HepG2 (cell line): Measurements from ENCODE around the gene ZNF23. TPM values are rescaled to one million over a fixed set of nuclear protein-coding genes. Genes with fewer than 3 reads are reported as not detected.

Experiments
- AFF4 ChIP-seq: sonication (generic); formaldehyde crosslinking; IDR thresholded peaks from 2 replicates; pipeline ENCODE4 v1.4.0; 2020; ENCODE audit warnings: missing genetic modification reagents
- ARNT2 ChIP-seq: sonication (generic); formaldehyde crosslinking; IDR thresholded peaks from 2 replicates; pipeline ENCODE4 v1.8.0; 2022; ENCODE audit warnings: mild to moderate bottlenecking, low read depth, missing genetic modification reagents, moderate library complexity
- ATF1 ChIP-seq: IDR thresholded peaks from 2 replicates; pipeline ENCODE4 v1.6.1; 2016; ENCODE audit warnings: mild to moderate bottlenecking, control low read depth
- CBFB ChIP-seq: sonication (generic); formaldehyde crosslinking; IDR thresholded peaks from 2 replicates; pipeline ENCODE4 v1.4.0; 2020; ENCODE audit warnings: missing genetic modification reagents
- GRHL1 ChIP-seq: sonication (generic); formaldehyde crosslinking; conservative IDR thresholded peaks from 2 replicates; pipeline ENCODE4 v1.8.0; 2022; ENCODE audit warnings: missing genetic modification reagents
- HIVEP1 ChIP-seq: sonication (generic); formaldehyde crosslinking; IDR thresholded peaks from 2 replicates; pipeline ENCODE4 v1.4.0; 2020; ENCODE audit warnings: mild to moderate bottlenecking, missing genetic modification reagents
- HNRNPH1 ChIP-seq: fragments of 200-400 bp; formaldehyde crosslinking; optimal IDR thresholded peaks from 2 replicates; pipeline ENCODE3; 2017; ENCODE audit warnings: mild to moderate bottlenecking, low read depth, low read length
- IKZF4 ChIP-seq: sonication (generic); formaldehyde crosslinking; IDR thresholded peaks from 2 replicates; pipeline ENCODE4 v1.5.1; 2020; ENCODE audit warnings: borderline replicate concordance, mild to moderate bottlenecking, low read depth, missing genetic modification reagents; ENCODE audit errors: not compliant biosample characterization
- KLF11 ChIP-seq: IDR thresholded peaks from 2 replicates; pipeline ENCODE4 v1.6.1; 2016; ENCODE audit warnings: missing compliant biosample characterization
- KLF12 ChIP-seq: sonication (generic); formaldehyde crosslinking; IDR thresholded peaks from 2 replicates; pipeline ENCODE4 v1.4.0; 2020; ENCODE audit warnings: missing genetic modification reagents, borderline replicate concordance
- MAFF ChIP-seq: IDR thresholded peaks from 2 replicates; pipeline ENCODE4 v1.6.1; 2011; ENCODE audit warnings: low read depth, low read length, improper control_type of control experiment
- MEIS2 ChIP-seq: sonication (generic); formaldehyde crosslinking; IDR thresholded peaks from 2 replicates; pipeline ENCODE4 v1.9.0; 2021; ENCODE audit warnings: mild to moderate bottlenecking, missing genetic modification reagents
- NFATC3 ChIP-seq: sonication (generic); formaldehyde crosslinking; IDR thresholded peaks from 2 replicates; pipeline ENCODE4 v1.5.1; 2020; ENCODE audit warnings: mild to moderate bottlenecking, missing genetic modification reagents
- PAWR ChIP-seq: sonication (generic); formaldehyde crosslinking; IDR thresholded peaks from 2 replicates; pipeline ENCODE4 v1.4.0; 2020; ENCODE audit warnings: missing genetic modification reagents, mild to moderate bottlenecking, borderline replicate concordance
- PTBP1 ChIP-seq: fragments of 200-400 bp; formaldehyde crosslinking; IDR thresholded peaks from 2 replicates; pipeline ENCODE4 v1.6.1; 2018; ENCODE audit warnings: low read length, low read depth; ENCODE audit not compliant: poor library complexity, severe bottlenecking
- RAD51 ChIP-seq: fragments of 450-650 bp; IDR thresholded peaks from 2 replicates; pipeline ENCODE4 v1.6.1; 2016; ENCODE audit warnings: borderline replicate concordance
- TCF12 ChIP-seq, 2 experiments: fragments of 450-650 bp in 1 of 2; sonication (generic) in 1 of 2; formaldehyde crosslinking in 1 of 2; IDR thresholded peaks; 2 replicates each; pipeline versions ENCODE4 v1.6.1 to v1.8.0; 2017 to 2022; ENCODE audit warnings: antibody characterized with exemption in 1 of 2, mild to moderate bottlenecking in 1 of 2, missing genetic modification reagents in 1 of 2, moderate library complexity in 1 of 2
- THAP11 ChIP-seq: IDR thresholded peaks from 2 replicates; pipeline ENCODE4 v1.6.1; 2016; ENCODE audit warnings: missing biosample characterization, missing genetic modification reagents
- ZFY ChIP-seq: sonication (generic); formaldehyde crosslinking; IDR thresholded peaks from 2 replicates; pipeline ENCODE4 v1.4.0; 2020; ENCODE audit warnings: missing genetic modification reagents
- ZNF326 ChIP-seq: sonication (generic); formaldehyde crosslinking; IDR thresholded peaks from 2 replicates; pipeline ENCODE4 v1.4.0; 2020; ENCODE audit warnings: missing genetic modification reagents, borderline replicate concordance
- ZNF431 ChIP-seq: sonication (generic); formaldehyde crosslinking; IDR thresholded peaks from 2 replicates; pipeline ENCODE4 v1.9.0; 2022; ENCODE audit warnings: missing genetic modification reagents, low read depth, mild to moderate bottlenecking, borderline replicate concordance
- ZNF556 ChIP-seq: sonication (generic); formaldehyde crosslinking; IDR thresholded peaks from 2 replicates; pipeline ENCODE4 v1.4.0; 2020; ENCODE audit warnings: mild to moderate bottlenecking, missing genetic modification reagents, borderline replicate concordance
- ZNF563 ChIP-seq: sonication (generic); formaldehyde crosslinking; IDR thresholded peaks from 2 replicates; pipeline ENCODE4 v1.8.0; 2022; ENCODE audit warnings: mild to moderate bottlenecking, moderate library complexity, missing genetic modification reagents
- ZNF629 ChIP-seq: sonication (generic); formaldehyde crosslinking; conservative IDR thresholded peaks from 2 replicates; pipeline ENCODE4 v1.5.0; 2020; ENCODE audit warnings: missing genetic modification reagents
- ZNF883 ChIP-seq: sonication (generic); formaldehyde crosslinking; IDR thresholded peaks from 2 replicates; pipeline ENCODE4 v1.5.1; 2020; ENCODE audit warnings: mild to moderate bottlenecking, missing genetic modification reagents; ENCODE audit errors: not compliant biosample characterization
- polyA plus RNA-seq, 8 experiments: library from polyadenylated mRNA; depleted of rRNA in 3 of 8; stranded (reverse) in 7 of 8; unstranded in 1 of 8; fragments of >200 nt; fragmentation: Illumina TruSeq in 4 of 8; extraction: Trizol in 4 of 8; gene quantifications; 2 replicates each; pipeline versions ENCODE4 v1.2.1 to v1.2.3, GENCODE V29; 2011 to 2016; ENCODE audit warnings: low read depth in 4 of 8, missing spikeins in 1 of 8, mixed read lengths in 1 of 8; ENCODE audit not compliant: insufficient read depth in 1 of 8
- total RNA-seq, 5 experiments: library from RNA; depleted of rRNA; stranded (reverse); fragments of >200 nt; fragmentation: Illumina TruSeq; extraction: Trizol; gene quantifications; 2 replicates each; pipeline ENCODE4 v1.2.3, GENCODE V29; 2016; ENCODE audit warnings: low read depth in 1 of 5

The ZNF23 gene
- total and polyA plus RNA-seq, 2 of the 13 experiments (the other 11 are each of a cell fraction or from before 2014, with no cell fraction given): 8.6 to 12.2 TPM

- TF ChIP-seq AFF4 (CRISPR knock-in tag) (no peak), ZNF629 (no peak), GRHL1 (CRISPR knock-in tag) (no peak), ZNF431 (no peak), TCF12 (IDR thresholded peaks at IDR 0.05) (no peak), TCF12 (CRISPR knock-in tag; IDR thresholded peaks at IDR 0.05) (no peak), ZNF326 (CRISPR knock-in tag) (no peak), PAWR (CRISPR knock-in tag) (no peak), THAP11 (CRISPR knock-in tag) (no peak), MEIS2 (CRISPR knock-in tag) (no peak), HNRNPH1 (no peak), KLF12 (CRISPR knock-in tag) (no peak), CBFB (CRISPR knock-in tag) (no peak), KLF11 (CRISPR knock-in tag) (no peak), ATF1 (CRISPR knock-in tag) (no peak), HIVEP1 (CRISPR knock-in tag) (0 out of 2 replicates have a peak, but pooled peaks have one; percentile 25), ZNF556 (CRISPR knock-in tag) (0 out of 2 replicates have a peak, but pooled peaks have one; percentile 47), PTBP1 (no peak), MAFF (no peak), NFATC3 (CRISPR knock-in tag) (0 out of 2 replicates have a peak, but pooled peaks have one; percentile 28), ZNF883 (peak; percentile 56), ZNF563 (CRISPR knock-in tag) (no peak), ZFY (no peak), IKZF4 (CRISPR knock-in tag) (no peak), ARNT2 (CRISPR knock-in tag) (no peak), RAD51 (no peak)
These were observed 49.5 kb downstream of the ZNF23 start (continued) for GRCh38 chr16:71412270-71413160.
